Uterus (tissue), 2 donors: Measurements from ENCODE around the gene LPP.

ENCODE experiments used
- CTCF ChIP-seq, 4 experiments: fragments of 200-600 bp in 2 of 4; fragments of 450-650 bp in 2 of 4; sonication (generic) in 2 of 4; IDR thresholded peaks; one replicate each; pipeline ENCODE4 v1.5.1; 2016 to 2019; ENCODE audit warnings: antibody characterized with exemption in 4 of 4, mild to moderate bottlenecking in 2 of 4, moderate library complexity in 1 of 4
- POLR2A ChIP-seq, 2 donors: fragments of 450-650 bp; IDR thresholded peaks; one replicate each; pipeline ENCODE4 v1.6.1; 2016; ENCODE audit warnings: antibody characterized with exemption in 2 of 2, mild to moderate bottlenecking in 1 of 2, moderate library complexity in 1 of 2

- TF ChIP-seq CTCF (IDR thresholded peaks at IDR 0.05) (no peak), POLR2A (IDR thresholded peaks at IDR 0.05) (no peak)
These were observed 431.2 kb downstream of the LPP start for GRCh38 chr3:188584958-188585689.
